Neural crest cell (in vitro differentiated cells): ENCODE results near the gene RAB3C. TPM values are rescaled to one million over a fixed set of nuclear protein-coding genes. Genes with fewer than 3 reads are reported as not detected.

ENCODE experiments used
- DNase-seq: peaks from one replicate; pipeline ENCODE4 v3.0.0; 2021; ENCODE audit warnings: low read depth, mixed read lengths, low spot score
- H3K27ac Mint-ChIP-seq: one replicate; pipeline ENCODE4 v1.8.0; 2021; ENCODE audit warnings: mild to moderate bottlenecking, mixed read lengths; ENCODE audit not compliant: unreplicated experiment
- H3K27me3 Mint-ChIP-seq: 2 replicates; pipeline ENCODE4 v1.8.0; 2021; ENCODE audit warnings: low read depth, mild to moderate bottlenecking, mixed read lengths
- H3K36me3 Mint-ChIP-seq: 2 replicates; pipeline ENCODE4 v1.8.0; 2021; ENCODE audit warnings: low read depth, mild to moderate bottlenecking, mixed read lengths
- H3K4me1 Mint-ChIP-seq: 2 replicates; pipeline ENCODE4 v1.8.0; 2021; ENCODE audit warnings: mixed read lengths
- H3K4me3 Mint-ChIP-seq: one replicate; pipeline ENCODE4 v1.8.0; 2021; ENCODE audit warnings: mild to moderate bottlenecking, mixed read lengths
- H3K9me3 Mint-ChIP-seq: 2 replicates; pipeline ENCODE4 v1.8.0; 2021; ENCODE audit warnings: mixed read lengths
- CTCF ChIP-seq: fragments of 200-600 bp; sonication (generic); conservative IDR thresholded peaks from 2 replicates; pipeline ENCODE4 v1.5.0; 2021; ENCODE audit warnings: antibody characterized with exemption, mild to moderate bottlenecking
- total RNA-seq: library from RNA; stranded (reverse); gene quantifications from 2 replicates; pipeline ENCODE4 v1.2.1, GENCODE V29; 2021

RAB3C gene
- total RNA-seq, 1 donor from 2014 or later: 13.6 TPM

- no peaks in the 10 kb centered on the region for H3K9me3 Mint-ChIP-seq
- no peak for TF ChIP-seq CTCF
- no peak overlapping the region for H3K27ac Mint-ChIP-seq
- no peaks in the 10 kb centered on the region for H3K27me3 Mint-ChIP-seq
- peaks cover 10% of the 10 kb centered on the region for H3K4me1 Mint-ChIP-seq
- H3K4me3 Mint-ChIP-seq: no peak overlapping the region
- peaks cover 5% of the 10 kb centered on the region for H3K36me3 Mint-ChIP-seq
- DNase-seq: no peak
Observed at GRCh38 chr5:58731641-58732040, 148.8 kb downstream of the RAB3C start.

- Mint-ChIP-seq H3K4me3 (no peak overlapping the region), H3K9me3 (no peaks in the 10 kb centered on the region), H3K4me1 (peaks cover 10% of the 10 kb centered on the region), H3K36me3 (no peaks in the 10 kb centered on the region), H3K27ac (peak overlapping the region; percentile 24), H3K27me3 (no peaks in the 10 kb centered on the region)
- TF ChIP-seq CTCF: no peak
- DNase-seq: no peak
Observed at GRCh38 chr5:58735637-58736036, 152.8 kb downstream of the RAB3C start.

GRCh38 chr5:58736214-58736613 is 153.3 kb downstream of the RAB3C start:
- no peak for DNase-seq
- H3K27me3 Mint-ChIP-seq: no peaks in the 10 kb centered on the region
- H3K4me1 Mint-ChIP-seq: peaks cover 10% of the 10 kb centered on the region
- H3K9me3 Mint-ChIP-seq: peaks cover 2% of the 10 kb centered on the region
- no peaks in the 10 kb centered on the region for H3K36me3 Mint-ChIP-seq
- no peak overlapping the region for H3K4me3 Mint-ChIP-seq
- H3K27ac Mint-ChIP-seq: peak overlapping the region; percentile 16
- TF ChIP-seq CTCF: no peak

- H3K27ac Mint-ChIP-seq: no peak overlapping the region
- no peak overlapping the region for H3K4me3 Mint-ChIP-seq
- no peak for DNase-seq
- no peaks in the 10 kb centered on the region for H3K27me3 Mint-ChIP-seq
- peaks cover 2% of the 10 kb centered on the region for H3K9me3 Mint-ChIP-seq
- TF ChIP-seq CTCF: no peak
- H3K4me1 Mint-ChIP-seq: peaks cover 10% of the 10 kb centered on the region
- H3K36me3 Mint-ChIP-seq: no peaks in the 10 kb centered on the region
Observed at GRCh38 chr5:58737671-58738070, 154.8 kb downstream of the RAB3C start.

- no peaks in the 10 kb centered on the region for H3K36me3 Mint-ChIP-seq
- H3K27ac Mint-ChIP-seq: no peak overlapping the region
- H3K27me3 Mint-ChIP-seq: no peaks in the 10 kb centered on the region
- H3K4me3 Mint-ChIP-seq: no peak overlapping the region
- H3K9me3 Mint-ChIP-seq: peaks cover 2% of the 10 kb centered on the region
- peaks cover 10% of the 10 kb centered on the region for H3K4me1 Mint-ChIP-seq
- no peak for TF ChIP-seq CTCF
- no peak for DNase-seq
Observed at GRCh38 chr5:58738336-58738735, 155.5 kb downstream of the RAB3C start.

GRCh38 chr5:58739051-58739450 is 156.2 kb downstream of the RAB3C start:
- no peak for DNase-seq
- H3K36me3 Mint-ChIP-seq: no peaks in the 10 kb centered on the region
- H3K27ac Mint-ChIP-seq: no peak overlapping the region
- no peak overlapping the region for H3K4me3 Mint-ChIP-seq
- peaks cover 2% of the 10 kb centered on the region for H3K9me3 Mint-ChIP-seq
- H3K4me1 Mint-ChIP-seq: peaks cover 10% of the 10 kb centered on the region
- H3K27me3 Mint-ChIP-seq: no peaks in the 10 kb centered on the region
- TF ChIP-seq CTCF: no peak
